Mammary epithelial cell (primary cell): ENCODE data around the gene CMTM1.

Experiments
- CTCF ChIP-seq, 2 donors: IDR thresholded peaks in 1 of 2; conservative IDR thresholded peaks in 1 of 2; 2 replicates each; pipeline ENCODE4 v1.5.1; 2011 to 2012; ENCODE audit warnings: inconsistent platforms in 2 of 2, low read length in 2 of 2, mild to moderate bottlenecking in 2 of 2, control low read depth in 1 of 2, low read depth in 1 of 2; ENCODE audit not compliant: insufficient read depth in 1 of 2; ENCODE audit errors: extremely low read depth in 1 of 2
- EZH2 ChIP-seq: IDR thresholded peaks from 2 replicates; pipeline ENCODE4 v1.6.1; 2012; ENCODE audit warnings: low read length, inconsistent platforms, borderline replicate concordance

- TF ChIP-seq EZH2 = no peak
- no peak for TF ChIP-seq CTCF (conservative IDR thresholded peaks at IDR 0.05 in 1 of 2, IDR thresholded peaks at IDR 0.05 in 1 of 2; ENCODE audit: extremely low read depth in 1 of 2, insufficient read depth in 1 of 2, low read depth in 1 of 2, low read length in 2 of 2)
Measured at GRCh38 chr16:66554021-66554420, 12.2 kb upstream of the CMTM1 start.
